HG03064 (cell line): Measurements from ENCODE around the gene MYG1.

Experiments used
- ATAC-seq: cut with Tn5 transposase; IDR thresholded peaks from one replicate; pipeline ENCODE4 v1.9.1; 2021; ENCODE audit warnings: low read depth; ENCODE audit not compliant: unreplicated experiment

MYG1 gene

DNA sequence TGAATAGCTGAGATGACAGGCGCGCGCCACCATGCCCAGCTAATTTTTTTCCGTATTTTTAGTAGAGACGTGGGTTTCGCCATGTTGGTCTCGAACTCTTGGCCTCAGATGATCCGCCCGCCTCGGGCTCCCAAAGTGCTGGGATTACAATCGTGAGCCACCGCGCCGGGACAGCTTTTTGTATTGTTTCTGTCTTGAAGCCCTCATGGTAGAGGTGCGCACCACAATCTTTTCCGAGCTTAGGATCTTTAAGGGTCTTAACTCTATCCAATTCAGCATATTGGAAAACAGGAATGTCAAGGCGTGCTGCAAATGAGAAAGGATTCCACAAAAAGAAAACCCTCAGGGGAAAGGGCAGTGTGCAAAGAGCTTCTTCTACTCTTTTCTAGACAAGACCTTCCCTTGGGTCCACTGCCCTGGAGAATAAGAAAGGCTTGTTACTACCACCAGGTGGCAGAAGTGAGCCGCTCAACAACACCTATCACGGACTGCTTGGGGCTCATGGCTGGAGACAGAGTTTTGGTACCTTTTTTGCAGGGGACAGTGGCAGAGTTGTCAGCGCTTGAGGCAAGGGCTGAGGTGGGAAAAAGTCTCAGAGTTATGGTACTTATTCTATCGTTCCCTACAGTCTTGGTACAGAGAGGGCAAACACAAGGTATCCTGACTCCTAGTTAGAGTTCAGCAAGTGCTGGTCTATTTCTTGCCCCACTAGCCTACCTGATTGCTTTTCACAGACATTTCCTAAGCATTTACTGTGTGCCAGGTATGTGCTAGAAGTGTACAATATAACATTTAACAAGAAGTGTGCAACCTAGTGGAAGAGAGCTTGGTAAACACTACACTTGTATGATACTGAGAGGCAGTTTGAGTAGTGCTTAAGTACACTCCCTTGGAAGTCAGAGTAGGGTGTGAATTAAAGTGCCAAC, 53.1 kb downstream of the MYG1 start:
- ATAC-seq: no peak

- no peak for ATAC-seq
Measured at GRCh38 chr12:53353257-53353655, 53.8 kb downstream of the MYG1 start.

DNA sequence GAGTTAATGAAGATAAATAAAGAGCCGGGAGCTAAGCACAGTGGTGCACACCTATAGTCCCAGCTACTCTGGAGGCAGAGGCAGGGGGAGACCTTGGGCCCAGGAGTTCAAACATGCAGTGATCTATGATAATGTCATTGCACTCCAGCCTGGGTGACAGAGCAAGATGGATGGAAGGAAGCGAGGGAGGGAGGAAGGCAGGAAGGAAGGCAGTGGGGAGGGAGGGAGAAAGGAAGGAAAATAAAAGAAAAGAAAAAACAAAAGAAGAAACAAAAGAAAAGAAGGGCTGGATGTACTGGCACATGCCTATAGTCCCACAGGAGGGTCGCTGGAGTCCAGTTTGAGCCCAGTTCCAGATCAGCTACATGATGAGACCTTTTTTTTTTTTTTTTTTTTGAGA, 55.6 kb downstream of the MYG1 start:
- ATAC-seq: no peak
